Activated CD4-positive, CD25-positive, alpha-beta regulatory T cell treated with anti-CD3 and anti-CD28 coated beads, Interleukin-2, amount 50 U/mL, for 16 hours (primary cell): Measurements from ENCODE around the gene CFAP126.
"Not testable (repeated sequence)": the region's sequence is repeated elsewhere in the genome, so short reads cannot be mapped to it uniquely, and the experiment has no call there.

ENCODE experiments used
- DNase-seq: peaks from one replicate; pipeline ENCODE4 v3.0.0-alpha.2; 2020; ENCODE audit warnings: low read depth, low spot score

The CFAP126 gene

DNA sequence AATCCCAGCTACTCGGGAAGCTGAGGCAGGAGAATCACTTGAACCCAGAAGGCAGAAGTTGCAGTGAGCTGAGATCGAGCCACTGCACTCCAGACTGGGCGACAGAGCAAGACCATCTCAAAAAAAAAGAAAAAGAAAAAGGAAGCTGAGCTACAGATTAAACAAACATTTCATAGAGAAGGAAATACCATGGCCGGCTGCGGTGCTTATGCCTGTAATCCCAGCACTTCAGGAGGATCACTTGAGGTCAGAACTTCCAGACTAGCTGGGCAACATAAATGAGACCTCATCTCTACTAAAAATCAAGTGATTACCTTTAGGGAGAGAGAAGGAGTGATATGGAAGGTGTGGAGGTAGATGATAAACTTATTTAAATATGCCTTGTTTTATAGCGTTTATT is 14.0 kb upstream of the CFAP126 start:
- DNase-seq, result no peak

DNA sequence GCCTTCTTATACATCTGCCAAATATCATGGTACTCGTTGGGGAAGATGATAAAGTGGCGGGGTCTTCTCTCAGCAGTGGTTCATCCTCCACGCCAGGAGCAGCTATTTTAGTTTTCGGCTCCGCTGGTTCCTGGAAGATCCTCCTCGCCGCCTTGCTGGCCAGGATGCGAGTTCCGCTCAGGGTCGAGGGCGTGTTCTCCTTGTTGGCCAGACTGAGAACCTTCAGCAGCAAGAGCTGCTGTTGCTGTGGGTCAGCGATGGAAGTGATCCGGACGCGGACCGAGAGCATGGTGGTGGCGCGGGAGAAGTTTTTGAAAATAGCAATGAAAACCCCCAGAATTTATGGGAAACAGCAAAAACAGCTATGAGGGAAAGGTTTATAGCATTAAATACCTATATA is 11.4 kb upstream of the CFAP126 start:
- DNase-seq, result no peak

DNA sequence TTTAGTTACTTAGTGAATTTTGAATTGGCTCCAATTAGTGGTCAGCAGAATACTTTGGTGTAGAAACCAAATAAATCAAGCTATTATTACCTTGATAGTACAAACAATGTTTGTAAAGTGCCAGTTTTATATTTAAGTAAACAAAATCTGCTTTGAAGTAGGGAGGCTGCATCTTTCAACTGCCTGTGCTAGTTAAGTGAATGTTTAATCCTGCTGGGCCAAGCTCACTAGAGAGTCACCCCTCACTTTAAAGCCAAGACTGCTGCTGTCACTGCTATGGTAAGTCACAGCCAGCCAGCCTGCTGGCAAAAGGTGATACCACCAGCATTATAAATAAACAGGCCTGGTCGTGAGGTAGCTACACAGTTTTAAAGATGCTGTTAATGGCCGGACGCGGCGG is 10.3 kb upstream of the CFAP126 start:
- no peak for DNase-seq

DNA sequence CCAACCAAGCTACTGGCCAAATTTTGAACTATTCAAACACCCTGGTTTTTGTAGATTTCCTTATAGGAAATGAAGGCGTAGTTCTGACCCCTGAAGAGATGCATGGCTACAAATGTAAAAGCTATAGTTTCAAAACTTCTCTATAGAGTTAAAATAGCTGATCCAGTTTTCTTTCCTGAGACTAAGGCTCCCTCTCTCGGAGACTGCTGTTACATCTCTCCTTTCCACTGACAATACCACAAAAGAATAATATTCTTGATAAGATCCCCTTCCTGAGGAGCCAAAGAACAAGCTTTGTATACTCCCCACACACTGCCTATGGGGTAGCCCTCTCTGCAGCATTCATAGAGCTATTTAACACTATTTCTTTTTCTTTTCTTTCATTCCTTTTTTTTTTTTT is 6.7 kb upstream of the CFAP126 start:
- no peak for DNase-seq

DNA sequence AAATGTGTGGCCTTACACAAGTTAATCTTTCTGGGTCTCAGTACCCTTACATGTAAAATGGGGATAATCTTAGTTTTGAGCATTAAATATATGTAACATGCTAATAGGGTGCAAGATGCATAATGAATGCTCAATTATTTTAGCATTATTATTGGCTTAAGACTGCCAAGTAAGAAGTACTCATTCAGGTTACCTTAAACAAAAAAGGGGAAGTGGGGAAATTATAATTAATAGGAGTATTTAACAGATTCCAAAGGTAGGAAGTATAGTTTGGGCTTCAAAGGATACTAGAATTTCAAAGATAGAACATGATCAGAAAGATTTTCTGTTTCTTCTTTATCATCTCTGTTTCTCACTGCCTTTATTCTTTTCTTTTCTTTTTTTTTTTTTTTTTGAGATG is 5.8 kb upstream of the CFAP126 start:
- no peak for DNase-seq

DNA sequence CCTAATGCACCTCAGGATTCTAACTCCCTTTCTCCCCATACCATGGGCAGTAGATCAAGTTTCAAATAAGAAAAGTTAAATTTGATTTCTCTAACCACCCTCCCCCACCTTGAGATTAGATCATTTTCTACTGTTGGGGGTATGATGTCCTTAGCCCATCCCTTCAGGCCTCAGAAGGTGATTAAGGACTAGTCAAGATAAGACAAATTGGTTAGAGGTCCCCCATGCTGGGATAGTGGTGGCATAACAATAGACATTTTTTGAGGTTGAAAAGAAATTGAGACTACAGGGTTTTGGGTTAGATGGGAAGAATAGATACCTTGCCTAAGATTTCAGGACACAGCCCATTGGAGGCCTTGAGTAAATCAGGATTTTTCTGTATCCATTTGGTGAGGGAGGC is 2.5 kb downstream of the CFAP126 start:
- DNase-seq, result no peak

DNA sequence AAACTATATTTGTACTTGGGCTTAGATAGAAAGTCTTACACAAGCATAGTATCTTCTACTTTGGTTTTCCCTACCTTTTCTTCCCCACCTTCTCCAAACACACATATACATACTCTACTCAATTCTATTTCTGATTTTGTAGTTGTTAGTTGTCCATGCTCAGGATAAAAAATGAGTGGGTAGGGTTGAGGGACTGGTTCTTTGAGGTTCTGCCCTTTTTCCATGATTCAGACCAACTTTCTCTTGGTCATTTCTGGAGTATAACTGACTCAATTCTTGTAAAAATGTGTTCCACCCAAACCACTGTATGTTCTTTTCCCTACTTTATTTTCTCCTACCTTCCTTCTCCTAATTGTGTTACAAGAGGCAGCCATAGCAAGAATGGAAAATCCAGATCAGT is 3.3 kb downstream of the CFAP126 start:
- DNase-seq, result no peak

DNA sequence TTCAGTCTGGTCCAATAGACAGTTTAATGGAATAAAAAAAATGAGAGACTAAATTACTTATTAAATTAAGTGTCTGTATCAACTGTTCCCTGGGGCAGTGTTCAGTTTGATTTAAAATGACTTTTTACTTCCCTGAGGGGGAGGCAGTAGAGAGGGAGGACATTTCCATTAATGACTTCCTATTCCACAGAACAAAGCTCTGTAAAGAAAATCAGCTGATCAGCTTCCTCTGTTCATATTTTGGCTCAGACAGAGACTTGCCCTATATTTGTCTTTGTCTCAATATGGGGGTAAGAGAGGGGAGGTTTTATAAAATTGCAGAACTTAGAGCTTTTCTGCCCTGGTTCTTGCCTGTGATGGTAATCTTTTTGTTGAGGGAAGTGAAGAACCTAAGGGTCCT is 8.4 kb downstream of the CFAP126 start:
- DNase-seq, result no peak

DNA sequence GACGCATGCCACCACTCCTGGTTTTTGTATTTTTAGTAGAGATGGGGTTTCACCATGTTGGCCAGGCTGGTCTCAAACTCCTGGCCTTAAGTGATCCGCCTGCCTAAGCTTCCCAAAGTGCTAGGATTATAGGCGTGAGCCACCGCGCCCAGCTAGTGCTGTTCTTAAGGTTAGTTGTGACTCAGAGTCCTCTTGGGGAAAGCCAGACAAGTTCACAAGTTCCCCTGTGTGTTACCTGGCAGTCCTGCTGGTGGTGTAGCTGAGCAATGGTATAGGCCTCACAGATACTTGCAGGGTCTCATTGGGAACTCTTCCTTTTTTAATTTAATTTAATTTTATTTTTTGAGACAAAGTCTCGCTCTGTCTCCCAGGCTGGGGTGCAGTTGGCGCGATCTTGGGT is 10.6 kb downstream of the CFAP126 start:
- no peak for DNase-seq

DNA sequence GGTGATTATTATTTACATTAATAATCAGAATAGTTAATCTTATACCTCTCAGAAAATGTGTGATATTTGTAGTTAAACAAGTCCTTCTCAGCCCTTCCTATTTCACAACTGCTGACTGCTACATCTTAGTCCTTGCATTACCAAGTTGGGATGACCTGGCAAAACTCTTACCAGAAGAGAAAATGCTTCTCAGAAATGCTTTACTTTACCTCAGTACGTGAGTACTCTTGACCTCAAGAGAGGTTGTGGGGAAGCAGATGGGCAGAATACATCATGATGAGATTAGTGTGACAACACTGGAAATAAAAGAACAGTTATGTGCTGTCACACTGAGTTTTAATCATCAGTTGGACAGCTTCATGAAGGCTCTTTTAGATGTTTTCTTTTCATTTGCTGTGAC is 16.2 kb downstream of the CFAP126 start:
- DNase-seq, result no peak

DNA sequence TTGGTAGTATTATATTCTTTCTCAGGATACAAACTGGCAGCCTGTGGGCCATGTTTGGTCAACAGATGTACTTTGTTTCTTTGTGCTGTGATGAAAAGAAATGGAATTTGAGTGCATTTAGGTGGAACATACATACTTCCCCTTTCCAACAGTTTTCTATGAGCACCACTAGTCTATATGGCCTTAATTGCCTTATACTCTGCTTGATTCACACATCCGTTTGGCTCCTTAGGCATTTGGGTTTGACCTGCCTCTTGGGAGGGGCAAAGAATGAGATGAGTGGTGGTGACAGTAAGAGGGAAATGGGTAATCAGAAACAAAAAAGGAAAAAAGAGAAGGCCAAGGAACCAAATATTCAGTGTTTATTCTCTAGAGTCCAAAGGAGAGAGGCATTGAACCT is 17.0 kb downstream of the CFAP126 start:
- DNase-seq, result no peak

DNA sequence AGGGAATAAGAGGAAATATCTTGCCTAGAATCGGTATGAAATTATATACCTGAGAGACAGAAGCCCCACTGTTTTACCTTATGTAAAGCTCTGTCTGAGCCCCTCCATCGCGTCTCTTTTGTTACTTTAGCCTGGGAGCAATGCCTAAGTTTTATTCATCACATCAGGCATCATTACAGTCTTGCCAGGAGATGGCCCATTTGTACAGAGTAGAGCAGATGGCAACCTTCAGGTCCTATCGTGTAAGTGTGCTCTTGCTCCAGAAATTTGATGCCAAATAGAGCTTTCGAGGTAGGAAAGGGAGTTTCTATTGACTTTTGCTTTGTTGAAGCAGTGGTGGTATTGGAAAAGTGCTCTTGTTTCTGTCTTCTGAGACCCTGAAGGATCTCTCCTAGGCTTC is 24.9 kb downstream of the CFAP126 start:
- no peak for DNase-seq

DNA sequence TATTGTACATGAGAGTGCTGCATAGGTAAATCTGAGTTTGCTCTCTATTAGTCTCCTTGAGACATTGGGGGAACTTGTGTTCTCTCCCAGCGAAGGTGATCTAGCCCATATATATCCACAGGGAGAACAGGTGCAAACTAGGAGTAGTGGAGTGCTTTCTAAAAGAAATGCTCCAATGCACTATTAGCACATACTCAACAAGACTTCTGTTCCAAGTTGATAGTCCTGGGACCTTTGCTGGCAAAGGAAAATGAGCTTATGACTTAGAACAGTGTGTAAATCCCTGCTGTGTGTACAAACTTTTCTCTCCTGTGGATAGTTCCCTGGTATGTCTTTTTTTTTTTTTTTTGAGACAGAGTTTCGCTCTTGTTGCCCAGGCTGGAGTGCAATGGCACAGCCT is 25.5 kb downstream of the CFAP126 start:
- no peak for DNase-seq

DNA sequence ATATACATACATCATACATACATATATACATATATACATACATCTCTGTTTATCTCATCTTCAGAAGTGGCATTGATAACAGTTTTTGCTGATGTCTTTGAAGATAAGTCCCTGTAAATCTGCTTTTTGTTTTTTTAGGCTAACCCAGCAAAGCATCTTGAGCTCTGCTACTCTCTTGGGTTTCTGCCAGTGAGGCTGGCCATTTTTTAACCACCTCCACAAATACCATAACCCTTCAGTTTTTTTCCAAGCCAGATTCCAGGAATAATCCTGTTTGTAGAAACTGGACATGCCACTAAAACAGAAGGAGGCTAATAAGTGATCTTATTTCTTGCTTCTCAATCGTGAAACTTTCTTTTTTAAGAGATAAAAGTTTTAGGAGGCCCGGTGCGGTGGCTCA is 31.9 kb downstream of the CFAP126 start:
- DNase-seq, result no peak

DNA sequence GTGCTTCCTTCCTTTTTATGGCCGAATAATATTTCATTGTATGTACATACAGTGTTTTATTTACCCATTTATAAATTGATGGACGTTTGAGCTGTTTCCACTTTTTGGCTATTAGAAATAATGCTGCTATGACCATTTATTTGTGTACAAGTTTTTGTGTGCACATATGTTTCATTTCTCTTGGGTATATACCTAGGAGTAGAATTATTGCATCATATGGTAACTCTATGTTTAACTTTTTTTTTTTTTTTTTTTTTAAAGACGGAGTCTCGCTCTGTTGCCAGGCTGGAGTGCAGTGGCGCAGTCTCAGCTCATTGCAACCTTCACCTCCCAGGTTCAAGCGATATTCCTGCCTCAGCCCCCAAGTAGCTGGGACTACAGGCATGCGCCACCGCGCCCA is 34.5 kb downstream of the CFAP126 start:
- no peak for DNase-seq

DNA sequence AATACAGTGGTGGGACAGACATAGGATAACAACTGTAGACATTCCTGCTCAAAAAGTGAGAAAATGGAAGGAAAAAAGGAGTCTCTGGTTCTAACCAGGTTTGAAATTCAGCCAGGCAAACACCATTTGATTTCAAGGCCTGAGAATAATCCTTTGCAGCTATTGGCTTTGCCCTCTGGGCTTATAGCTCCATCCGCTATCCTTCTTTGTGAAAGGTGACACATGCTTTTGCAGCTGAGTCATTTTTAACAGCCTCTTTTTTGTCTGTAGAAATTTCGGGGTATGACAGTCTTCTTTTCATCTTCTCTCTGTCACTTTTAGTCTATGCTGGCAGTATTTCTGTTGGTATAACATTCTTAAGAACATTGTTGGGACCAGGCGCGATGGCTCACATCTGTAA is 37.3 kb downstream of the CFAP126 start:
- no peak for DNase-seq

DNA sequence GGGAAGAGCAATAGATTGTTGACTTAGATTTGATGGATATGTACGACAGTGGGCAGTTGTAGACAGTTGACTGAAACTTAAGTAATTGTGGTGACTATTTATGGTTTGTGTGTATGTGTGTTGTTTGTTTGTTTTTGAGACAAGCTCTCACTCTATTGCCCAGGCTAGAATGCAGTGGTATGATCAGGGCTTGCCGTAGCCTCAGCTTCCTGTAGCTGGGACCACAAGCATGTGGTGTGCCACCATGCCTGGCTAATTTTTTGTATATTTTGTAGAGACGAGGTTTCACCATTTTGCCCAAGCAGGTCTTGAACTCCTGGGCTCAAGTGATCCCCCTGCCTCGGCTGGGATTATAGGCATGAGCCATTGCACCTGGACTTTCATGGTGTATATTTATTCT is 43.7 kb downstream of the CFAP126 start:
- no peak for DNase-seq

DNA sequence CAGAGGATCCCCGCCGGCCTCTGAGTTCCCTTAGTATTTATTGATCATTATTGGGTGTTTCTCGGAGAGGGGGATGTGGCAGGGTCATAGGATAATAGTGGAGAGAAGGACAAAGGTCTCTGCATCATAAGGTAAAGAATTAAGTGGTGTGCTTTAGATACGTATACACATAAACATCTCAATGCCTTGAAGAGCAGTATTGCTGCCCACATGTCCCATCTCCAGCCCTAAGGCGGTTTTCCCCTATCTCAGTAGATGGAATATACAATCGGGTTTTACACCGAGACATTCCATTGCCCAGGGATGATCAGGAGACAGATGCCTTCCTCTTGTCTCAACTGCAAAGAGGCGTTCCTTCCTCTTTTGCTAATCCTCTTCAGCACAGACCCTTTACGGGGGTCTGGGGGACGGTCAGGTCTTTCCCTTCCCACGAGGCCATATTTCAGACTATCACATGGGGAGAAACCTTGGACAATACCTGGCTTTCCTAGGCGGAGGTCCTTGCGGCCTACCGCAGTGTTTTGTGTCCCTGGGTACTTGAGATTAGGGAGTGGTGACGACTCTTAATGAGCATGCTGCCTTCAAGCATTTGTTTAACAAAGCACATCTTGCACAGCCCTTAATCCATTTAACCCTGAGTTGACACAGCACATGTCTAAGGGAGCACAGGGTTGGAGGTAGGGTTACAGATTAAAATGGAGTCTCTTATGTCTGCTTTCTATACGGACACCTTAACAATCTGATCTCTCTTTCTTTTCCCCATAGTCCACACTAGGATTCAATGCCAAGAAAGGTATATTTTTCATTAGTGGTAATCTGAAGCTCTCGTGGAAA is 51.6 kb downstream of the CFAP126 start:
- not testable (repeated sequence) for DNase-seq
